ENCODE data around the gene XYLT2. TPM values are rescaled to one million over a fixed set of nuclear protein-coding genes. Genes with fewer than 3 reads are reported as not detected.
A peak's percentile ranks its signal among the peaks of the same experiment; 100 is the strongest.

The XYLT2 gene
- total RNA-seq, 1 experiment from 2014 or later = 11.4 TPM

GRCh38 chr17:50388728-50389127 is 42.8 kb downstream of the XYLT2 start:
- Histone ChIP-seq H3K27ac (ENCODE audit: low read length) (no peak overlapping the region), H3K9ac (ENCODE audit: low read length) (no peak overlapping the region), H3K4me2 (ENCODE audit: low read depth, low read length, poor library complexity, severe bottlenecking) (no peak overlapping the region), H3K9me2 (replicated peaks; ENCODE audit: insufficient read depth, low read length) (no peaks in the 10 kb centered on the region), H3K4me3 (ENCODE audit: low read length) (no peak overlapping the region), H2AFZ (ENCODE audit: low read length) (no peak overlapping the region), H3K9me3 (ENCODE audit: low read length) (no peaks in the 10 kb centered on the region), H3K4me1 (ENCODE audit: low read length) (peaks cover 24% of the 10 kb centered on the region), H3K36me3 (ENCODE audit: insufficient read depth, low read length) (peaks cover 59% of the 10 kb centered on the region), H3K27me3 (ENCODE audit: low read length) (no peaks in the 10 kb centered on the region), H3K79me2 (ENCODE audit: low read length) (peaks cover 20% of the 10 kb centered on the region; the same call in 1 of the 2 replicates), H4K20me1 (ENCODE audit: insufficient read depth, low read depth, low read length) (no peaks in the 10 kb centered on the region)
- no peak for DNase-seq

- H3K27me3 ChIP-seq (ENCODE audit: low read length) = no peaks in the 10 kb centered on the region
- no peak for DNase-seq
Observed at GRCh38 chr17:50389534-50389933, 43.6 kb downstream of the XYLT2 start.

GRCh38 chr17:50392621-50393020 is 46.7 kb downstream of the XYLT2 start:
- Histone ChIP-seq H3K27me3 (ENCODE audit: low read length) (no peaks in the 10 kb centered on the region), H3K9me3 (ENCODE audit: low read length) (no peaks in the 10 kb centered on the region), H3K27ac (ENCODE audit: low read length) (no peak overlapping the region), H3K4me3 (ENCODE audit: low read length) (no peak overlapping the region), H3K9me2 (replicated peaks; ENCODE audit: insufficient read depth, low read length) (no peaks in the 10 kb centered on the region), H3K4me1 (ENCODE audit: low read length) (peaks cover 42% of the 10 kb centered on the region), H3K9ac (ENCODE audit: low read length) (no peak overlapping the region), H3K79me2 (ENCODE audit: low read length) (peaks cover 56% of the 10 kb centered on the region), H4K20me1 (ENCODE audit: insufficient read depth, low read depth, low read length) (peaks cover 24% of the 10 kb centered on the region), H2AFZ (ENCODE audit: low read length) (no peak overlapping the region), H3K4me2 (ENCODE audit: low read depth, low read length, poor library complexity, severe bottlenecking) (no peak overlapping the region), H3K36me3 (ENCODE audit: insufficient read depth, low read length) (peaks cover 67% of the 10 kb centered on the region)
- DNase-seq = no peak

More at GRCh38 chr17:50389534-50389933, 43.6 kb downstream of the XYLT2 start:
- Histone ChIP-seq H4K20me1 (ENCODE audit: insufficient read depth, low read depth, low read length) (no peaks in the 10 kb centered on the region; the same call in 1 of the 2 replicates), H3K4me3 (ENCODE audit: low read length) (no peak overlapping the region), H3K4me1 (ENCODE audit: low read length) (peaks cover 24% of the 10 kb centered on the region), H3K27ac (ENCODE audit: low read length) (no peak overlapping the region), H3K4me2 (ENCODE audit: low read depth, low read length, poor library complexity, severe bottlenecking) (no peak overlapping the region), H3K9me3 (ENCODE audit: low read length) (no peaks in the 10 kb centered on the region), H3K9ac (ENCODE audit: low read length) (no peak overlapping the region), H3K79me2 (ENCODE audit: low read length) (peaks cover 28% of the 10 kb centered on the region), H3K36me3 (ENCODE audit: insufficient read depth, low read length) (peaks cover 63% of the 10 kb centered on the region), H2AFZ (ENCODE audit: low read length) (no peak overlapping the region), H3K9me2 (replicated peaks; ENCODE audit: insufficient read depth, low read length) (no peaks in the 10 kb centered on the region)

- Histone ChIP-seq H3K4me2 (ENCODE audit: low read depth, low read length, poor library complexity, severe bottlenecking) (no peak overlapping the region), H3K9ac (ENCODE audit: low read length) (no peak overlapping the region), H3K27me3 (ENCODE audit: low read length) (no peaks in the 10 kb centered on the region), H3K4me3 (ENCODE audit: low read length) (no peak overlapping the region), H3K9me3 (ENCODE audit: low read length) (no peaks in the 10 kb centered on the region), H3K9me2 (replicated peaks; ENCODE audit: insufficient read depth, low read length) (peaks cover 3% of the 10 kb centered on the region; the same call in 1 of the 2 replicates), H4K20me1 (ENCODE audit: insufficient read depth, low read depth, low read length) (peaks cover 24% of the 10 kb centered on the region), H3K4me1 (ENCODE audit: low read length) (peaks cover 46% of the 10 kb centered on the region), H3K79me2 (ENCODE audit: low read length) (peaks cover 56% of the 10 kb centered on the region), H3K27ac (ENCODE audit: low read length) (no peak overlapping the region), H3K36me3 (ENCODE audit: insufficient read depth, low read length) (peaks cover 60% of the 10 kb centered on the region), H2AFZ (ENCODE audit: low read length) (no peak overlapping the region)
- no peak for DNase-seq
Observed at GRCh38 chr17:50393700-50394099, 47.8 kb downstream of the XYLT2 start.

- Histone ChIP-seq H3K27me3 (ENCODE audit: low read length) (no peaks in the 10 kb centered on the region), H3K4me3 (ENCODE audit: low read length) (no peak overlapping the region), H3K9me2 (replicated peaks; ENCODE audit: insufficient read depth, low read length) (peaks cover 3% of the 10 kb centered on the region; the same call in 1 of the 2 replicates), H3K4me2 (ENCODE audit: low read depth, low read length, poor library complexity, severe bottlenecking) (peak overlapping the region; percentile 100), H3K27ac (ENCODE audit: low read length) (no peak overlapping the region), H4K20me1 (ENCODE audit: insufficient read depth, low read depth, low read length) (peaks cover 24% of the 10 kb centered on the region), H3K79me2 (ENCODE audit: low read length) (peaks cover 56% of the 10 kb centered on the region), H2AFZ (ENCODE audit: low read length) (no peak overlapping the region), H3K4me1 (ENCODE audit: low read length) (peaks cover 46% of the 10 kb centered on the region), H3K9ac (ENCODE audit: low read length) (no peak overlapping the region), H3K36me3 (ENCODE audit: insufficient read depth, low read length) (peaks cover 53% of the 10 kb centered on the region), H3K9me3 (ENCODE audit: low read length) (no peaks in the 10 kb centered on the region)
- no peak for DNase-seq
Observed at GRCh38 chr17:50394711-50395110, 48.8 kb downstream of the XYLT2 start.

- Histone ChIP-seq H4K20me1 (ENCODE audit: insufficient read depth, low read depth, low read length) (peaks cover 24% of the 10 kb centered on the region), H3K9me3 (ENCODE audit: low read length) (no peaks in the 10 kb centered on the region), H3K36me3 (ENCODE audit: insufficient read depth, low read length) (peaks cover 39% of the 10 kb centered on the region), H3K27me3 (ENCODE audit: low read length) (no peaks in the 10 kb centered on the region), H2AFZ (ENCODE audit: low read length) (no peak overlapping the region), H3K79me2 (ENCODE audit: low read length) (peaks cover 49% of the 10 kb centered on the region), H3K9me2 (replicated peaks; ENCODE audit: insufficient read depth, low read length) (peaks cover 3% of the 10 kb centered on the region; the same call in 1 of the 2 replicates), H3K4me1 (ENCODE audit: low read length) (peaks cover 39% of the 10 kb centered on the region), H3K4me3 (ENCODE audit: low read length) (peak overlapping the region; percentile 95), H3K4me2 (ENCODE audit: low read depth, low read length, poor library complexity, severe bottlenecking) (peak overlapping the region; percentile 100), H3K27ac (ENCODE audit: low read length) (peak overlapping the region; percentile 24; the same call in 1 of the 2 replicates), H3K9ac (ENCODE audit: low read length) (peak overlapping the region; percentile 95)
- DNase-seq = peak; percentile 62
Observed at GRCh38 chr17:50396261-50397110, 50.6 kb downstream of the XYLT2 start.

GRCh38 chr17:50397111-50397918 is 51.4 kb downstream of the XYLT2 start, which contains the start of gene LRRC59:
TSS of gene LRRC59 (minus strand) at chr17:50397523. CDS start at chr17:50397317, 206 bp downstream.
- Histone ChIP-seq H3K27ac (ENCODE audit: low read length) (peak within 1 kb of the TSS; percentile 24; the same call in 1 of the 2 replicates), H3K9me2 (replicated peaks; ENCODE audit: insufficient read depth, low read length) (peaks cover 3% of the 10 kb centered on the region; the same call in 1 of the 2 replicates), H3K79me2 (ENCODE audit: low read length) (peaks cover 49% of the 10 kb centered on the region), H2AFZ (ENCODE audit: low read length) (peak within 1 kb of the TSS; percentile 93), H3K4me2 (ENCODE audit: low read depth, low read length, poor library complexity, severe bottlenecking) (peak within 1 kb of the TSS; percentile 100), H4K20me1 (ENCODE audit: insufficient read depth, low read depth, low read length) (peaks cover 24% of the 10 kb centered on the region), H3K36me3 (ENCODE audit: insufficient read depth, low read length) (peaks cover 35% of the 10 kb centered on the region), H3K27me3 (ENCODE audit: low read length) (no peaks in the 10 kb centered on the region), H3K9me3 (ENCODE audit: low read length) (no peaks in the 10 kb centered on the region), H3K4me1 (ENCODE audit: low read length) (peaks cover 31% of the 10 kb centered on the region), H3K9ac (ENCODE audit: low read length) (peak within 1 kb of the TSS; percentile 95), H3K4me3 (ENCODE audit: low read length) (peak within 1 kb of the TSS; percentile 95)
- peak; percentile 94 for DNase-seq

- peak overlapping the region; percentile 93 for H2AFZ ChIP-seq (ENCODE audit: low read length)
- peaks cover 24% of the 10 kb centered on the region for H4K20me1 ChIP-seq (ENCODE audit: insufficient read depth, low read depth, low read length)
- H3K4me3 ChIP-seq (ENCODE audit: low read length) = peak overlapping the region; percentile 95
- peaks cover 26% of the 10 kb centered on the region for H3K4me1 ChIP-seq (ENCODE audit: low read length)
- no peak for DNase-seq
- H3K79me2 ChIP-seq (ENCODE audit: low read length) = peaks cover 44% of the 10 kb centered on the region
- H3K9me2 ChIP-seq (replicated peaks; ENCODE audit: insufficient read depth, low read length) = peaks cover 3% of the 10 kb centered on the region; the same call in 1 of the 2 replicates
- no peaks in the 10 kb centered on the region for H3K27me3 ChIP-seq (ENCODE audit: low read length)
- H3K9me3 ChIP-seq (ENCODE audit: low read length) = no peaks in the 10 kb centered on the region
- peaks cover 29% of the 10 kb centered on the region for H3K36me3 ChIP-seq (ENCODE audit: insufficient read depth, low read length)
- peak overlapping the region; percentile 100 for H3K4me2 ChIP-seq (ENCODE audit: low read depth, low read length, poor library complexity, severe bottlenecking)
- H3K9ac ChIP-seq (ENCODE audit: low read length) = peak overlapping the region; percentile 95
- no peak overlapping the region for H3K27ac ChIP-seq (ENCODE audit: low read length)
Observed at GRCh38 chr17:50397919-50398285, 52.0 kb downstream of the XYLT2 start.
